H1 (cell line): ENCODE data around the gene PSTK. TPM values are rescaled to one million over a fixed set of nuclear protein-coding genes. Genes with fewer than 3 reads are reported as not detected.

Source experiments
- ASH2L ChIP-seq: fragments of 200-600, 300-600 bp; sonication (generic); IDR thresholded peaks from one replicate; pipeline ENCODE4 v1.7.1; 2017; ENCODE audit warnings: low read length
- CHD1 ChIP-seq: IDR thresholded peaks from 2 replicates; pipeline ENCODE4 v1.6.1; 2012; ENCODE audit warnings: low read depth, low read length, improper control_type of control experiment
- SIRT6 ChIP-seq: IDR thresholded peaks from one replicate; pipeline ENCODE4 v1.7.1; 2012; ENCODE audit warnings: low read length, inconsistent platforms
- polyA plus RNA-seq, 7 experiments: library from polyadenylated mRNA; depleted of rRNA in 3 of 7; stranded (reverse) in 5 of 7; unstranded in 2 of 7; fragments of >200 nt in 5 of 7; fragments of 200-250 nt in 2 of 7; gene quantifications; 1 replicate in 5 of 7; 2 replicates in 1 of 7; 4 replicates in 1 of 7; pipeline versions ENCODE4 v1.2.1 to v1.2.3, GENCODE V29; 2011 to 2013; ENCODE audit warnings: missing spikeins in 2 of 7, mixed read lengths in 2 of 7
- total RNA-seq: library from RNA; stranded (reverse); fragmentation: NEBNext Ultra II Directional; extraction: Animal tissue kit (Norgen Biotek cat#: 25700); gene quantifications from 2 replicates; pipeline ENCODE4 v1.2.1, GENCODE V29; 2021

The PSTK gene
- total and polyA plus RNA-seq, 2 of the 8 experiments (the other 6 are each of a cell fraction or from before 2014, with no cell fraction given): 4.4 to 6.6 TPM

- TF ChIP-seq CHD1: no peak
- TF ChIP-seq SIRT6: no peak
- no peak for TF ChIP-seq ASH2L
Observed at GRCh38 chr10:122939856-122940543, 40.2 kb upstream of the PSTK start (continued).
